ENCODE data around the gene GALM. TPM values are rescaled to one million over a fixed set of nuclear protein-coding genes. Genes with fewer than 3 reads are reported as not detected.

GALM gene
- polyA plus RNA-seq, 1 donor (not counting 4 experiments of a cell fraction or from before 2014, with no cell fraction given): 1.2 TPM

DNA sequence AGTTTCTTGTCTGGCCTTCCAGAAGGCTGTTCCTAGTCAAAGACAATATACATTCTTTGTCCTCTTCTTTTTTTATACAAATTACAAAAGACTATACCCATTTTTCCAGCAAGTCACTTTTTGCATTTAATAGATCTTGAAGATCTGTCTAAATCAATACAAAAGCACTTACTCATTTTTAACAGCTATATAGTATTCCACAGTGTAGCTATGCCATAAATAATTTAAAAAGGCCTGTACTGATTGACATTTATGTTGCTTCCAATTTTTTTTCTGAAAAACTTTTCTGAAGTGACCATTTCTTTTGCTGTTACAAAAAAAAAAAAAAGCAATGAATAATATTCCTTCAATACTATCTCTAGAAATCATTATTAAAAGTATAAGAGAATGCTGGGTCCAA, 32.9 kb upstream of the GALM start:
- DNase-seq (ENCODE audit: low read depth, low spot score) (no peak), FAIRE-seq (no peak)
- Histone ChIP-seq H3K4me1 (ENCODE audit: control insufficient read depth, extremely low read depth, insufficient read depth, low read length) (no peaks in the 10 kb centered on the region), H3K36me3 (ENCODE audit: control insufficient read depth in 2 of 2, extremely low read depth in 1 of 2, insufficient read depth in 2 of 2, low read length in 2 of 2) (no peaks in the 10 kb centered on the region), H3K4me2 (ENCODE audit: control insufficient read depth, extremely low read depth, insufficient read depth, low read depth, low read length) (no peak overlapping the region), H3K9me3 (ENCODE audit: control insufficient read depth, low read depth, low read length) (no peaks in the 10 kb centered on the region), H3K79me2 (ENCODE audit: control insufficient read depth, insufficient read depth, low read length) (no peaks in the 10 kb centered on the region), H2AFZ (ENCODE audit: control insufficient read depth, low read length) (no peak overlapping the region), H3K9ac (ENCODE audit: control insufficient read depth, extremely low read depth, insufficient read depth, low read length) (no peak overlapping the region), H3K27ac (ENCODE audit: control insufficient read depth, insufficient read depth, low read length) (no peak overlapping the region), H4K20me1 (ENCODE audit: control insufficient read depth, extremely low read depth, insufficient read depth, low read length) (no peaks in the 10 kb centered on the region), H3K4me3 (ENCODE audit: control insufficient read depth in 2 of 3, extremely low read depth in 1 of 3, insufficient read depth in 2 of 3, low read depth in 1 of 3, low read length in 3 of 3) (no peak overlapping the region), H3K9me1 (ENCODE audit: control insufficient read depth, extremely low read depth, insufficient read depth, low read length) (no peaks in the 10 kb centered on the region), H3K27me3 (ENCODE audit: control insufficient read depth, extremely low read depth, insufficient read depth, low read length) (no peaks in the 10 kb centered on the region)
- TF ChIP-seq EZH2 (IDR thresholded peaks at IDR 0.05; ENCODE audit: low read length): no peak
- TF ChIP-seq, protein P1, sequence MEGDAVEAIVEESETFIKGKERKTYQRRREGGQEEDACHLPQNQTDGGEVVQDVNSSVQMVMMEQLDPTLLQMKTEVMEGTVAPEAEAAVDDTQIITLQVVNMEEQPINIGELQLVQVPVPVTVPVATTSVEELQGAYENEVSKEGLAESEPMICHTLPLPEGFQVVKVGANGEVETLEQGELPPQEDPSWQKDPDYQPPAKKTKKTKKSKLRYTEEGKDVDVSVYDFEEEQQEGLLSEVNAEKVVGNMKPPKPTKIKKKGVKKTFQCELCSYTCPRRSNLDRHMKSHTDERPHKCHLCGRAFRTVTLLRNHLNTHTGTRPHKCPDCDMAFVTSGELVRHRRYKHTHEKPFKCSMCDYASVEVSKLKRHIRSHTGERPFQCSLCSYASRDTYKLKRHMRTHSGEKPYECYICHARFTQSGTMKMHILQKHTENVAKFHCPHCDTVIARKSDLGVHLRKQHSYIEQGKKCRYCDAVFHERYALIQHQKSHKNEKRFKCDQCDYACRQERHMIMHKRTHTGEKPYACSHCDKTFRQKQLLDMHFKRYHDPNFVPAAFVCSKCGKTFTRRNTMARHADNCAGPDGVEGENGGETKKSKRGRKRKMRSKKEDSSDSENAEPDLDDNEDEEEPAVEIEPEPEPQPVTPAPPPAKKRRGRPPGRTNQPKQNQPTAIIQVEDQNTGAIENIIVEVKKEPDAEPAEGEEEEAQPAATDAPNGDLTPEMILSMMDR (optimal IDR thresholded peaks at IDR 0.05 in 1 of 3, IDR thresholded peaks at IDR 0.05 in 1 of 3, conservative IDR thresholded peaks at IDR 0.05 in 1 of 3; ENCODE audit: extremely low read depth in 1 of 3, insufficient read depth in 2 of 3, low read length in 3 of 3): no peak
- dilution Hi-C loops (cut with MboI; ENCODE audit: extremely low pct_ligation_motif_present, low sequenced_read_pairs): no loop called here

DNA sequence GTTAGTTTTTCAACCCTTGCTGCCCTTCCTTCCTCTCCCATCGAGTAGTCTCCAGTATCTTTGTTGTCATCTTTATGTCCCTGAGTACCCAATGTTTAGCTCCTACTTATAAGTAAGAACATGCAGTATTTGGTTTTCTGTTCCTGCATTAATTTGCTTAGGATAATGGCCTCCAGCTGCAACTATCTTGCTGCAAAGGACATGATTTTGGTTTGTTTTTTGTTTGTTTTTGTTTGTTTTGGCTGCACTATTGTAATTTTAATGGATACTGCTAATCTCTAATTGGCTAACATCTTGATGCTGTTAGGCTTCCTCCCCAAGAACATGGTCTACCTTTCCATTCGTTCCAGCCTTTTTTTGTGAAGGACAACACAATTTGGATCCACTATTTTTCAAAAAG, 32.0 kb upstream of the GALM start:
- no peak for TF ChIP-seq EZH2 (IDR thresholded peaks at IDR 0.05; ENCODE audit: low read length)
- TF ChIP-seq, protein P1 (optimal IDR thresholded peaks at IDR 0.05 in 1 of 3, IDR thresholded peaks at IDR 0.05 in 1 of 3, conservative IDR thresholded peaks at IDR 0.05 in 1 of 3; ENCODE audit: extremely low read depth in 1 of 3, insufficient read depth in 2 of 3, low read length in 3 of 3): no peak
- Histone ChIP-seq H3K4me1 (ENCODE audit: control insufficient read depth, extremely low read depth, insufficient read depth, low read length) (no peaks in the 10 kb centered on the region), H3K9ac (ENCODE audit: control insufficient read depth, extremely low read depth, insufficient read depth, low read length) (no peak overlapping the region), H3K9me1 (ENCODE audit: control insufficient read depth, extremely low read depth, insufficient read depth, low read length) (no peaks in the 10 kb centered on the region), H3K4me2 (ENCODE audit: control insufficient read depth, extremely low read depth, insufficient read depth, low read depth, low read length) (no peak overlapping the region), H3K79me2 (ENCODE audit: control insufficient read depth, insufficient read depth, low read length) (no peaks in the 10 kb centered on the region), H3K27me3 (ENCODE audit: control insufficient read depth, extremely low read depth, insufficient read depth, low read length) (no peaks in the 10 kb centered on the region), H4K20me1 (ENCODE audit: control insufficient read depth, extremely low read depth, insufficient read depth, low read length) (no peaks in the 10 kb centered on the region), H2AFZ (ENCODE audit: control insufficient read depth, low read length) (no peak overlapping the region), H3K27ac (ENCODE audit: control insufficient read depth, insufficient read depth, low read length) (no peak overlapping the region), H3K36me3 (ENCODE audit: control insufficient read depth in 2 of 2, extremely low read depth in 1 of 2, insufficient read depth in 2 of 2, low read length in 2 of 2) (no peaks in the 10 kb centered on the region), H3K9me3 (ENCODE audit: control insufficient read depth, low read depth, low read length) (no peaks in the 10 kb centered on the region), H3K4me3 (ENCODE audit: control insufficient read depth in 2 of 3, extremely low read depth in 1 of 3, insufficient read depth in 2 of 3, low read depth in 1 of 3, low read length in 3 of 3) (no peak overlapping the region)
- FAIRE-seq: no peak
- no peak for DNase-seq (ENCODE audit: low read depth, low spot score)
- dilution Hi-C loops (cut with MboI; ENCODE audit: extremely low pct_ligation_motif_present, low sequenced_read_pairs): no loop called here
